BE2C (cell line): ENCODE data around the gene ANKDD1A. TPM values are rescaled to one million over a fixed set of nuclear protein-coding genes. Genes with fewer than 3 reads are reported as not detected.

ENCODE experiments used
- DNase-seq: peaks from one replicate; pipeline ENCODE4 v3.0.0-alpha.2; 2020
- H3K27me3 ChIP-seq: fragments of 250-450 bp; sonication (Bioruptor Pico); 2 replicates; pipeline ENCODE4 v1.5.1; 2020; ENCODE audit warnings: mild to moderate bottlenecking
- H3K36me3 ChIP-seq: fragments of 250-450 bp; sonication (Bioruptor Pico); 2 replicates; pipeline ENCODE4 v1.5.1; 2020; ENCODE audit warnings: mild to moderate bottlenecking
- H3K4me1 ChIP-seq: fragments of 250-450 bp; sonication (Bioruptor Pico); 2 replicates; pipeline ENCODE4 v1.5.1; 2020
- H3K4me3 ChIP-seq: 2 replicates; pipeline ENCODE4 v1.5.1; 2011; ENCODE audit warnings: low read depth, low read length
- H3K9me3 ChIP-seq: fragments of 250-450 bp; sonication (Bioruptor Pico); 2 replicates; pipeline ENCODE4 v1.5.1; 2020
- polyA plus RNA-seq: library from polyadenylated mRNA; unstranded; fragments of >200 nt; gene quantifications from one replicate; pipeline ENCODE4 v1.2.1, GENCODE V29; 2012; ENCODE audit warnings: low read depth, missing spikeins; ENCODE audit not compliant: insufficient read length, insufficient read depth
- TF ChIP-seq, protein P1 (sequence below): IDR thresholded peaks from 2 replicates; pipeline ENCODE4 v1.5.1; 2012; ENCODE audit warnings: mild to moderate bottlenecking, low read depth, low read length

The ANKDD1A gene
- 11.4 TPM for polyA plus RNA-seq

- TF ChIP-seq, protein P1, sequence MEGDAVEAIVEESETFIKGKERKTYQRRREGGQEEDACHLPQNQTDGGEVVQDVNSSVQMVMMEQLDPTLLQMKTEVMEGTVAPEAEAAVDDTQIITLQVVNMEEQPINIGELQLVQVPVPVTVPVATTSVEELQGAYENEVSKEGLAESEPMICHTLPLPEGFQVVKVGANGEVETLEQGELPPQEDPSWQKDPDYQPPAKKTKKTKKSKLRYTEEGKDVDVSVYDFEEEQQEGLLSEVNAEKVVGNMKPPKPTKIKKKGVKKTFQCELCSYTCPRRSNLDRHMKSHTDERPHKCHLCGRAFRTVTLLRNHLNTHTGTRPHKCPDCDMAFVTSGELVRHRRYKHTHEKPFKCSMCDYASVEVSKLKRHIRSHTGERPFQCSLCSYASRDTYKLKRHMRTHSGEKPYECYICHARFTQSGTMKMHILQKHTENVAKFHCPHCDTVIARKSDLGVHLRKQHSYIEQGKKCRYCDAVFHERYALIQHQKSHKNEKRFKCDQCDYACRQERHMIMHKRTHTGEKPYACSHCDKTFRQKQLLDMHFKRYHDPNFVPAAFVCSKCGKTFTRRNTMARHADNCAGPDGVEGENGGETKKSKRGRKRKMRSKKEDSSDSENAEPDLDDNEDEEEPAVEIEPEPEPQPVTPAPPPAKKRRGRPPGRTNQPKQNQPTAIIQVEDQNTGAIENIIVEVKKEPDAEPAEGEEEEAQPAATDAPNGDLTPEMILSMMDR = no peak
- H3K4me1 ChIP-seq = peaks cover 9% of the 10 kb centered on the region
- no peaks in the 10 kb centered on the region for H3K9me3 ChIP-seq
- H3K27me3 ChIP-seq = no peaks in the 10 kb centered on the region
- DNase-seq = peak; percentile 85
- no peaks in the 10 kb centered on the region for H3K36me3 ChIP-seq
- peak within 1 kb of the TSS; percentile 73 for H3K4me3 ChIP-seq
Observed at GRCh38 chr15:64911311-64912186, at the start of gene ANKDD1A. ANKDD1A (plus strand) TSS chr15:64911902; CDS start chr15:64911931, 29 bp downstream.

GRCh38 chr15:64861960-64862359 is 49.7 kb upstream of the ANKDD1A start:
- Histone ChIP-seq H3K36me3 (peaks cover 3% of the 10 kb centered on the region; the same call in 1 of the 2 replicates), H3K4me1 (peaks cover 9% of the 10 kb centered on the region)

GRCh38 chr15:64862408-64862807 is 49.3 kb upstream of the ANKDD1A start:
- Histone ChIP-seq H3K9me3 (no peaks in the 10 kb centered on the region), H3K27me3 (no peaks in the 10 kb centered on the region), H3K36me3 (peaks cover 3% of the 10 kb centered on the region; the same call in 1 of the 2 replicates), H3K4me1 (peaks cover 5% of the 10 kb centered on the region; the same call in 1 of the 2 replicates), H3K4me3 (no peak overlapping the region)
- TF ChIP-seq, protein P1 = no peak
- no peak for DNase-seq

More at GRCh38 chr15:64861960-64862359, 49.7 kb upstream of the ANKDD1A start:
- Histone ChIP-seq H3K4me3 (no peak overlapping the region), H3K27me3 (no peaks in the 10 kb centered on the region), H3K9me3 (no peaks in the 10 kb centered on the region)
- no peak for DNase-seq
- TF ChIP-seq, protein P1 = no peak

DNA sequence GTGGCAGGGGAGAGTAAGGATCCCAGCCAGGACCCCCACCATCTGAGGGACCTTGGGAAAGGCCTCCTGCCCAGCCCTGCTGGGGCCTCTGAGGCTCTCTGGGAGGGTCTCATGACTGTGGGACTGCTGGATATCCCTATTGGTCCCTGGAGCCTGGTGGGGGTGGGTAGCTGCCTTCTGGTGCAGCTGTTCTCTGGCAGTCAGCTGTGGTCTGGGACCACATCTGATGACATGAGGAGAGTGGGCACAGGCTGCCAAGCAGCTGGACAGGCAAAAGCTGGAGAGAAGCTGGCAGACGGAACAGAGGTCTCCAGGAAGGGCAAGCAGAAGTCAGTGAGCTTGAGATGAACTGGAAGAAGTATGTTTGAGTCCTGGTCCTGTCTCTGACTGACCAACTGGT is 47.6 kb upstream of the ANKDD1A start:
- Histone ChIP-seq H3K4me3 (no peak overlapping the region), H3K27me3 (no peaks in the 10 kb centered on the region), H3K4me1 (no peaks in the 10 kb centered on the region), H3K36me3 (peaks cover 3% of the 10 kb centered on the region; the same call in 1 of the 2 replicates), H3K9me3 (no peaks in the 10 kb centered on the region)
- DNase-seq = no peak
- TF ChIP-seq, protein P1 = no peak

GRCh38 chr15:64865126-64865997 is 46.3 kb upstream of the ANKDD1A start:
- TF ChIP-seq, protein P1 = no peak
- Histone ChIP-seq H3K27me3 (no peaks in the 10 kb centered on the region), H3K36me3 (no peaks in the 10 kb centered on the region; the same call in 1 of the 2 replicates), H3K4me1 (no peaks in the 10 kb centered on the region), H3K9me3 (no peaks in the 10 kb centered on the region), H3K4me3 (no peak overlapping the region)
- DNase-seq = no peak
